ENCODE results near the gene SPOCK1.

The SPOCK1 gene

GRCh38 chr5:137300411-137301240, 198.5 kb downstream of the SPOCK1 start:
- Mint-ChIP-seq H3K4me3 (no peak overlapping the region), H3K36me3 (ENCODE audit: low read depth) (no peaks in the 10 kb centered on the region), H3K27ac (no peak overlapping the region), H3K27me3 (ENCODE audit: low read depth) (peaks cover 7% of the 10 kb centered on the region), H3K9me3 (no peaks in the 10 kb centered on the region), H3K4me1 (ENCODE audit: low read depth) (no peaks in the 10 kb centered on the region)
- no peak for DNase-seq (ENCODE audit: low spot score)

DNA sequence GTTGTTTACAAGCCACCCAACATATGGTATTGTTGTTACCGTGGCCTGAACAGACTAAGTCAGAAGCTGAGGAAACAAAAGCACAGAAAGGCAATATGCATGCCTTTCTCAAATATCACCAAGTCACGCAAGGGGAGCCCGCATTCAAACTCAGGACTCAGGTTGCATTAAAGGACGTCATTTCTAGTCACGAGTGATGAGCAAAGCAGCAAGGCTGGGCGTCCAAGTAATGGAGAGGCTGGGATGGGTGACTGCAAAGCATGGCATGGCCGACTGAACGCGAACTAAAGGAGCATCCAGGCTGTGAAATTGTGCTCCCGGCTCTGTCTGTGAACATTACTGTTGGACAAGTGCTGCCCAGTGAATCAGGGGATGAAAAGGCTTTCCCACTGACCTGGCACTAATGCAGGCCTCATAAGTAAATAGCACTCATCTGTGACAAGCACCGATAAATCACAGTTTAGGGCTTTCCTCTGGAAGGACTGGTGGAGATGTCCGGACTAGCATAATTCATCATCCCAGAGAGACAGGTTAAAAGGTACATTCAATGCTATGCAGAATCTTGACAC, 202.8 kb downstream of the SPOCK1 start:
- peaks cover 7% of the 10 kb centered on the region for H3K27me3 Mint-ChIP-seq (ENCODE audit: low read depth)
- H3K4me1 Mint-ChIP-seq (ENCODE audit: low read depth), result no peaks in the 10 kb centered on the region
- no peaks in the 10 kb centered on the region for H3K9me3 Mint-ChIP-seq
- no peak overlapping the region for H3K27ac Mint-ChIP-seq
- no peak for DNase-seq (ENCODE audit: low spot score)
- no peak overlapping the region for H3K4me3 Mint-ChIP-seq
- no peaks in the 10 kb centered on the region for H3K36me3 Mint-ChIP-seq (ENCODE audit: low read depth)

DNA sequence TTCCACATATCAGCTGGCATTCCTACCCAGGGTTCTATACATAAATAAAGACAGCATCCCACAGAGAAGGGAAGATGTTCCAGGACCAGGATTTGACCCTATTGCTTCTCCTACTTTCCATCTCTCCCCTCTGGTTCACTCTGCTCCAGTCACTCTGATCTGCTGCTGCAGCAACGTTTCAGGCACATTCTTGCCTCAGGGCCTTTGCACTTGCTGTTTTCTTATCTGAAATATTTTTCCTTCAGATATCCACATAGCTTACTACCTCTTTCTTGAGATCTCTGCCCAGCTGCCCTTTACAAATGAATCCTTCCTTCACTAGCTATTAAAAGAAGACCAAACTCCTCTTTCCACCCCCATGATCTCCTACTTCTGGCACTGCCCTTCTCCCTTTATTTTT, 204.5 kb downstream of the SPOCK1 start:
- H3K36me3 Mint-ChIP-seq (ENCODE audit: low read depth), result no peaks in the 10 kb centered on the region
- H3K27me3 Mint-ChIP-seq (ENCODE audit: low read depth), result peaks cover 7% of the 10 kb centered on the region
- H3K9me3 Mint-ChIP-seq, result no peaks in the 10 kb centered on the region
- no peak overlapping the region for H3K27ac Mint-ChIP-seq
- no peak for DNase-seq (ENCODE audit: low spot score)
- no peak overlapping the region for H3K4me3 Mint-ChIP-seq
- H3K4me1 Mint-ChIP-seq (ENCODE audit: low read depth), result no peaks in the 10 kb centered on the region

GRCh38 chr5:137292461-137293027, 206.6 kb downstream of the SPOCK1 start:
- H3K27ac Mint-ChIP-seq, result no peak overlapping the region
- no peaks in the 10 kb centered on the region for H3K27me3 Mint-ChIP-seq (ENCODE audit: low read depth)
- H3K36me3 Mint-ChIP-seq (ENCODE audit: low read depth), result no peaks in the 10 kb centered on the region
- no peaks in the 10 kb centered on the region for H3K4me1 Mint-ChIP-seq (ENCODE audit: low read depth)
- H3K9me3 Mint-ChIP-seq, result no peaks in the 10 kb centered on the region
- DNase-seq (ENCODE audit: low spot score), result no peak
- no peak overlapping the region for H3K4me3 Mint-ChIP-seq

DNA sequence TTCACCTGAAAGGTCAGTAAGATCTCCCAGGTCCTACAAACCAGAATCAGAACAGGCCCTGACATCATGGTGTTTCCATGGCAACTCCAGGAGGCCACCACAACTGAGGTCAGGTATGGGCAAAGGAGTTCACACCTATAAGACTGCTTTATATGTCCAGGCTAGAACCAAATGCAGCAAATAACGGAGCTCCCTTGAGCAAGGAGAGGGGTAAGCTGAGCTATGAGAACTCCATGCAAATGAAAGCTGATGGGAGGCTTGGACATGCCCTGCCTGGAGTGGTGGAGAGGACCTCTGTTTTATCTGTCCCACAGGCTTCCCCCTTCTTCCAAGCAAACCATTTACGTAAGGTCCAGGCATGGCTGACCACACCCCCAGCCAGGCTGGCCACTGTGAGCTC, 207.7 kb downstream of the SPOCK1 start:
- no peaks in the 10 kb centered on the region for H3K36me3 Mint-ChIP-seq (ENCODE audit: low read depth)
- H3K27me3 Mint-ChIP-seq (ENCODE audit: low read depth), result no peaks in the 10 kb centered on the region
- no peak for DNase-seq (ENCODE audit: low spot score)
- no peak overlapping the region for H3K4me3 Mint-ChIP-seq
- H3K9me3 Mint-ChIP-seq, result no peaks in the 10 kb centered on the region
- no peaks in the 10 kb centered on the region for H3K4me1 Mint-ChIP-seq (ENCODE audit: low read depth)
- no peak overlapping the region for H3K27ac Mint-ChIP-seq

- Mint-ChIP-seq H3K4me1 (ENCODE audit: low read depth) (no peaks in the 10 kb centered on the region), H3K9me3 (no peaks in the 10 kb centered on the region), H3K27ac (no peak overlapping the region), H3K36me3 (ENCODE audit: low read depth) (no peaks in the 10 kb centered on the region), H3K4me3 (no peak overlapping the region), H3K27me3 (ENCODE audit: low read depth) (no peaks in the 10 kb centered on the region)
- DNase-seq (ENCODE audit: low spot score), result no peak
Measured at GRCh38 chr5:137291031-137291430, 208.1 kb downstream of the SPOCK1 start.

DNA sequence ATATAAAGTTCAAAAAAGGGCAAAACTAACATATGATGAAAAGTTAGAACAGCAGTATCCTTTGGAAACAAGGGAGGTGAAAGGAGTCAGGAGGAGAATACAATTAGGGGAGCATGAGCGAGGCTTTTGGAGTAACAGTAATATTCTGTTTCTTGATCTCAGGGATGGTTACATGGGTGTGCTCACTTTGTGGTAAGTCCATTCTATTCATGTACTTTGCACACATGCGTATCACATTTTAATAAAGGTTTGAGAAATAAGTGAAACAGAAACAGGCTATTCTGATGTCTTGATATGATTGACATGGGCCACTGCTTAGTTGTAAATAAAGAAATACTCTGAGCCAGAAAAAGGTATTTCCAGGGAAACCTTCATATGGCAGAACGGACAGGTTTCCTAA, 208.8 kb downstream of the SPOCK1 start:
- H3K27me3 Mint-ChIP-seq (ENCODE audit: low read depth), result no peaks in the 10 kb centered on the region
- no peak overlapping the region for H3K4me3 Mint-ChIP-seq
- no peaks in the 10 kb centered on the region for H3K4me1 Mint-ChIP-seq (ENCODE audit: low read depth)
- no peak overlapping the region for H3K27ac Mint-ChIP-seq
- no peaks in the 10 kb centered on the region for H3K36me3 Mint-ChIP-seq (ENCODE audit: low read depth)
- no peak for DNase-seq (ENCODE audit: low spot score)
- no peaks in the 10 kb centered on the region for H3K9me3 Mint-ChIP-seq

- no peaks in the 10 kb centered on the region for H3K27me3 Mint-ChIP-seq (ENCODE audit: low read depth)
- H3K27ac Mint-ChIP-seq, result no peak overlapping the region
- no peak for DNase-seq (ENCODE audit: low spot score)
- no peaks in the 10 kb centered on the region for H3K9me3 Mint-ChIP-seq
- no peaks in the 10 kb centered on the region for H3K4me1 Mint-ChIP-seq (ENCODE audit: low read depth)
- no peaks in the 10 kb centered on the region for H3K36me3 Mint-ChIP-seq (ENCODE audit: low read depth)
- H3K4me3 Mint-ChIP-seq, result no peak overlapping the region
Measured at GRCh38 chr5:137289856-137290255, 209.3 kb downstream of the SPOCK1 start.

DNA sequence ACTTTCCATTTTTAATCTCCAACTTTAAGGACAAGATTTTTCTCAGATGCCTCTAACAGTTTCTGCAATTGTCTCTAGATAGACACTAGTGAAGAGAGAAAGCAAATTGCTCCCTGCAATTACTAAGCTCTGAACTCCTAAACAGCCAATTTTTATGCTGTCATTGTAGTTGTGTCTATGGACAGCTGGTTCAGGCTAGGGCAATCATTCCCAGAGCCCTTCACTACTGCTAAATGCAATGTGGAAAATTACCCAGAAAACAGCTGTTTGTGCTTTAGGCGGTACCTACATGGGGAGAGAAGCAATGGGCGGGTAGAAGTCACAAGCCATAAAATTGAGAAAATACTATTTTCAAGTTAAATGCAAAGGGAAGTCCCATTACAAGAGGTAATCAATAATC, 211.6 kb downstream of the SPOCK1 start:
- Mint-ChIP-seq H3K4me1 (ENCODE audit: low read depth) (no peaks in the 10 kb centered on the region), H3K27ac (no peak overlapping the region), H3K36me3 (ENCODE audit: low read depth) (no peaks in the 10 kb centered on the region), H3K4me3 (no peak overlapping the region), H3K27me3 (ENCODE audit: low read depth) (no peaks in the 10 kb centered on the region), H3K9me3 (no peaks in the 10 kb centered on the region)
- DNase-seq (ENCODE audit: low spot score), result no peak

DNA sequence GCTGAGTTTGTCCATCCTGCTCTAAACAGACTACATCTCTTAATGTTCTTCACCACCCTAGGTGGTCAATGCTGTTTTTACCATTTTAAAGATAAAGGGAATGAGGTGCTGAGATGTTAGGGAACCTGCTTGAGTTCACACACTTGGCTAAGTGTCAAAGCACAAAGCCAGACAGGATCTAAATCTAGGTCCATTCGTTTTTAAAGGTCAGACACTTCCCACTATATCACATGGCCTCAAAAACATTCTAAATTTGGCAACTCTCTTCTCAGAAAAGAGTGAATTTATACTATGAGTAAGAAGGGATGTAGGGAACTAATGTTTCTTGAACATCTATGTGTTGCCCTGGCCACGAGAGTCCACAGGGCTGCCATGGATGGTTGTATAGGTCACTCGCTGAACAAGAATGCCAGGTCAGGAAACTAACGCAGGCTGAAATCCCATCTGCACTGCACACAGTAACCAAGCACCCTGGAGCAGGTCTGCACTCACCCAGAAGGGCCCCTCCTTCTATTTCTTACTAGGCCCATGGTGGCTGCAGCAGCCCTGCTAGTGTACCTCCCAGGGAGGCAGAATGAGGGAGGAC, 213.0 kb downstream of the SPOCK1 start:
- H3K9me3 Mint-ChIP-seq, result no peaks in the 10 kb centered on the region
- H3K4me1 Mint-ChIP-seq (ENCODE audit: low read depth), result no peaks in the 10 kb centered on the region
- H3K36me3 Mint-ChIP-seq (ENCODE audit: low read depth), result no peaks in the 10 kb centered on the region
- no peak overlapping the region for H3K27ac Mint-ChIP-seq
- DNase-seq (ENCODE audit: low spot score), result no peak
- no peaks in the 10 kb centered on the region for H3K27me3 Mint-ChIP-seq (ENCODE audit: low read depth)
- no peak overlapping the region for H3K4me3 Mint-ChIP-seq

DNA sequence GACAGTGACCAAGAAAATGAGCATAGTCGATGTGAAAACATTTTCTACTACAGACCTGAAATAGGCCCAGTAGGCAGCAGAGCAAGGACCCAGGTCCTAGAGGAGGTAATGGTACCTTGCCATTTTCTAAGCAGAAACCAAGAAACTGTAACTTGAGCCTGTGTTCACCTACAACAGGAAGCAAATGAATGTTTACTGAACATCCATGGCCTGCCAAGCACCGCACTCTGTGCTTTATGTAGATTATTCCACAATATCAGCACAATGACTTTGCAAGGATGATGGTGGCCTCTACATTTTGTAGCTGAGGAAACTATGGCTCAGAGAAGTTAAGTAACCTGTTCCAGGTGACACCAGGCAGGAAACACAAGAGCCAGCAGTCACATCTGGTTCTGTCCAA, 215.3 kb downstream of the SPOCK1 start:
- Mint-ChIP-seq H3K4me3 (no peak overlapping the region), H3K9me3 (no peaks in the 10 kb centered on the region), H3K27me3 (ENCODE audit: low read depth) (no peaks in the 10 kb centered on the region), H3K27ac (no peak overlapping the region), H3K4me1 (ENCODE audit: low read depth) (no peaks in the 10 kb centered on the region), H3K36me3 (ENCODE audit: low read depth) (no peaks in the 10 kb centered on the region)
- DNase-seq (ENCODE audit: low spot score), result no peak

- no peak overlapping the region for H3K4me3 Mint-ChIP-seq
- no peak for DNase-seq (ENCODE audit: low spot score)
Measured at GRCh38 chr5:137282216-137282615, 216.9 kb downstream of the SPOCK1 start.

GRCh38 chr5:137281201-137281600, 217.9 kb downstream of the SPOCK1 start:
- Mint-ChIP-seq H3K9me3 (no peaks in the 10 kb centered on the region), H3K27ac (no peak overlapping the region), H3K4me3 (no peak overlapping the region), H3K27me3 (ENCODE audit: low read depth) (no peaks in the 10 kb centered on the region), H3K4me1 (ENCODE audit: low read depth) (no peaks in the 10 kb centered on the region), H3K36me3 (ENCODE audit: low read depth) (no peaks in the 10 kb centered on the region)
- DNase-seq (ENCODE audit: low spot score), result no peak

More at GRCh38 chr5:137282216-137282615, 216.9 kb downstream of the SPOCK1 start:
- Mint-ChIP-seq H3K27me3 (ENCODE audit: low read depth) (no peaks in the 10 kb centered on the region), H3K27ac (no peak overlapping the region), H3K9me3 (no peaks in the 10 kb centered on the region), H3K36me3 (ENCODE audit: low read depth) (no peaks in the 10 kb centered on the region), H3K4me1 (ENCODE audit: low read depth) (no peaks in the 10 kb centered on the region)

GRCh38 chr5:137280656-137281055, 218.5 kb downstream of the SPOCK1 start:
- H3K9me3 Mint-ChIP-seq, result no peaks in the 10 kb centered on the region
- no peak for DNase-seq (ENCODE audit: low spot score)
- no peaks in the 10 kb centered on the region for H3K27me3 Mint-ChIP-seq (ENCODE audit: low read depth)
- no peaks in the 10 kb centered on the region for H3K4me1 Mint-ChIP-seq (ENCODE audit: low read depth)
- no peak overlapping the region for H3K27ac Mint-ChIP-seq
- no peaks in the 10 kb centered on the region for H3K36me3 Mint-ChIP-seq (ENCODE audit: low read depth)
- no peak overlapping the region for H3K4me3 Mint-ChIP-seq

Measured in T-helper 2 cell treated with Interferon-gamma antibody and Interleukin-4, amounts not matched to agents 5 μg/mL and 100 μg/mL, for 36 hours (primary cell).